ENCODE data around the gene CAMSAP2. TPM values are rescaled to one million over a fixed set of nuclear protein-coding genes. Genes with fewer than 3 reads are reported as not detected.
"Not testable (repeated sequence)": the region's sequence is repeated elsewhere in the genome, so short reads cannot be mapped to it uniquely, and the experiment has no call there.

CAMSAP2 gene
- total and polyA plus RNA-seq, 2 of the 4 experiments (the other 2 are of a cell fraction) = 8.3 to 29.4 TPM

GRCh38 chr1:200816624-200817224, 78.0 kb downstream of the CAMSAP2 start:
- H3K9ac ChIP-seq (ENCODE audit: low read depth, low read length); H3K4ac ChIP-seq (ENCODE audit: low read depth, low read length); H3K56ac ChIP-seq (ENCODE audit: extremely low read depth, insufficient read depth, low read length); intact Hi-C loops (cut with micrococcal nuclease); H3K4me1 ChIP-seq (ENCODE audit: control insufficient read depth, insufficient read depth, low read length); dilution Hi-C loops (cut with HindIII; ENCODE audit: low sequenced_read_pairs, unreplicated experiment); H3K23ac ChIP-seq (ENCODE audit: low read depth, low read length); H2BK5ac ChIP-seq (ENCODE audit: low read depth, low read length, poor library complexity, severe bottlenecking); H3K14ac ChIP-seq (replicated peaks; ENCODE audit: low read depth, low read length); BruUV-seq (replicated peaks); H3K18ac ChIP-seq (ENCODE audit: low read depth, low read length); H2AFZ ChIP-seq (replicated peaks; ENCODE audit: low read length, poor library complexity); H3K9me1 ChIP-seq (ENCODE audit: insufficient read depth, low read length); H2BK20ac ChIP-seq (ENCODE audit: low read depth, low read length); H2AK9ac ChIP-seq (replicated peaks; ENCODE audit: low read depth, low read length, poor library complexity); H2BK120ac ChIP-seq (ENCODE audit: low read depth, low read length); H3K4me3 ChIP-seq (ENCODE audit: insufficient read depth, low read depth, low read length); H3K9me3 ChIP-seq (ENCODE audit: control insufficient read depth, insufficient read depth, low read length); DNase-seq; CTCF ChIA-PET; ATAC-seq (ENCODE audit: low read depth); H4K91ac ChIP-seq (ENCODE audit: insufficient read depth, low read depth, low read length); H3K27ac ChIP-seq (ENCODE audit: insufficient read depth, low read length); H3K4me2 ChIP-seq (ENCODE audit: low read depth, low read length); H2BK15ac ChIP-seq (ENCODE audit: low read depth, low read length); H3K36me3 ChIP-seq (ENCODE audit: control insufficient read depth, insufficient read depth, low read length); H2AK5ac ChIP-seq (ENCODE audit: low read depth, low read length); H4K20me1 ChIP-seq (ENCODE audit: insufficient read depth, low read length); in situ Hi-C loops (cut with MboI; ENCODE audit: low sequenced_read_pairs); H3K27me3 ChIP-seq (ENCODE audit: control insufficient read depth, insufficient read depth, low read length); POLR2A ChIA-PET (ENCODE audit: unreplicated experiment); H4K5ac ChIP-seq (ENCODE audit: low read depth, low read length); H4K8ac ChIP-seq (ENCODE audit: low read depth in 2 of 2, low read length in 2 of 2): not testable (repeated sequence)
- WGBS, 2 experiments (ENCODE audit: extremely low coverage in 2 of 2, insufficient read length in 1 of 2) = no CpG with 5 or more reads among the region's 26 CpGs
- peaks cover 21 to 38% of the 10 kb centered on the region in 2 experiments for H3K79me1 ChIP-seq (ENCODE audit: low read depth in 1 of 2, low read length in 2 of 2)

Data from IMR-90 (cell line).